GM19372 (cell line): Measurements from ENCODE around the gene FUS.

Source experiments
- ATAC-seq: cut with Tn5 transposase; IDR thresholded peaks from one replicate; pipeline ENCODE4 v1.9.1; 2021; ENCODE audit warnings: mild to moderate bottlenecking, low read depth, moderate library complexity; ENCODE audit not compliant: unreplicated experiment

Gene FUS

DNA sequence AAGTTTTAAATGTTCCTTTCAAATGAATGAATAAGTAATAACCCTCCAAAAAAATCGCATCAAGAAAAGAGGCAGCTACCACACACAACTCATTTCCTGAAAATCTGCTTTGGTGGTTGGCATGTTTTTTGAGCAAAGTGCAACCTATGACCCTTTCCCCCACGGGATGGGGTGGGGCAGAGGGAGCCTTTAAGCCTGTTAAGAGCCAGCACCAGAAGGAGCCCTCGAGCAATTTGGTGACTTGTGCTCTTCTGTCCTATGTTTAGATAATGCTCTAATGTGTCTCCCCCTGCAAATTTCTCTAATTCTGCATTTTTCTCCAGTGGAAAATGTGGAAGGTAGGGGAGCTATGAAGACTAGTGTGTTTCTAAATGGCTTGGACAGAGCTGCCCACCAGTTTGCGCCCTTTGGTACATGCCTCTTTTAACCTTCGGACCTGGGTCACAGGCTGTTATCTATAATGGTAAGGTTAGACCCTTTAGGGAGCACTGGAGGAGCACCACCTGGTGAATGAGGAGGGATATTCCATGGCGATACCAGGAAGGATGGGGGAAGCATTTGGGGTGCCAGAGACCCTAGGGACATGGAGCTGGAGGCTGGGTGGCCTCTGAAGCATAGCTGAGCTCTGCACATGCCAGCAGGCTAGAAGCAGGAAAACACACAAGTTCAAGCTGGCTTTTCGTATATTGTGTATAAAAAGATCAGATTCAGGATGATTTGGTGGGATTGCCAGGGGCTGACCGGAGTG is 21.1 kb downstream of the FUS start:
- ATAC-seq = no peak

DNA sequence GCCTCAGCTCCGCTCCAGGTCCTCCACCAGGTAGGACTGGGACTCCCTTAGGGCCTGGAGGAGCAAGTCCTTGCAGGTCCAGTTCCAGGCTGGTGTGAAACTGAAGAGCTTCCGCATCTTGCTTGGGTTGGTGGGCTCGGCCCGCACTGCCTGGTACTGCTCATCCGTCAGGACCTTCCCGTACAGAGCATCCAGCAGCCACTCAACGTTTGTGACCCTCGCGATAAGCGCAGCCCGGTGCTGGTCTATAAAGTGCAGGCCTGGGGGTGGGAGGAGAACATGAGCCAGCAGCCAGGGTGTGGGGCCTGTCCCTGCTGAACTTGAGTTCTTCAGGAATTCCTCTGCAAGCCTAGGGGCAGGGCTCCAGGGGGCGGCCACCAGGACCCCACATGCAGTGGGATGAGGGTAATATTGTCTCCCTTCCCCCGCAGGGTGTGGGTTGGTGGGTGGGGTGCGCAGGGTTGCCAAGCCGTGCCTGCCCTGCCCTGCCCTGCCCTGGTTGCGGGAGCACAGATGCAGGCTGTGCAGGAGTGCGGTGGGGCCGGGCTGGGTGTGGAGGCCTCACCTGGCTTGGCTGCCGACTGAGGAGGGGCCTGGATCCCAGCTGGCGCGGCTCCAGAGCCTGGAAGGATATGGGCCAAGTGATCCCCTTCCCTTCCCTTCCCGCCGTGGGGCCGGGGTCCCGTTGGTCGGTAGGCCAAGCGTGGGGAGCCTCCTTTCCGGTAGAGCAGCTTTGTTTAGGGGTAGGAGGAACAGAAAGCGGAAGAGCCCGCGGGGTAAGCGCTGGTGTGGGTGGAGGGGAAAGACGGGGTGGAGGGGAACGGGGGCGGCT is 21.9 kb downstream of the FUS start:
- no peak for ATAC-seq

DNA sequence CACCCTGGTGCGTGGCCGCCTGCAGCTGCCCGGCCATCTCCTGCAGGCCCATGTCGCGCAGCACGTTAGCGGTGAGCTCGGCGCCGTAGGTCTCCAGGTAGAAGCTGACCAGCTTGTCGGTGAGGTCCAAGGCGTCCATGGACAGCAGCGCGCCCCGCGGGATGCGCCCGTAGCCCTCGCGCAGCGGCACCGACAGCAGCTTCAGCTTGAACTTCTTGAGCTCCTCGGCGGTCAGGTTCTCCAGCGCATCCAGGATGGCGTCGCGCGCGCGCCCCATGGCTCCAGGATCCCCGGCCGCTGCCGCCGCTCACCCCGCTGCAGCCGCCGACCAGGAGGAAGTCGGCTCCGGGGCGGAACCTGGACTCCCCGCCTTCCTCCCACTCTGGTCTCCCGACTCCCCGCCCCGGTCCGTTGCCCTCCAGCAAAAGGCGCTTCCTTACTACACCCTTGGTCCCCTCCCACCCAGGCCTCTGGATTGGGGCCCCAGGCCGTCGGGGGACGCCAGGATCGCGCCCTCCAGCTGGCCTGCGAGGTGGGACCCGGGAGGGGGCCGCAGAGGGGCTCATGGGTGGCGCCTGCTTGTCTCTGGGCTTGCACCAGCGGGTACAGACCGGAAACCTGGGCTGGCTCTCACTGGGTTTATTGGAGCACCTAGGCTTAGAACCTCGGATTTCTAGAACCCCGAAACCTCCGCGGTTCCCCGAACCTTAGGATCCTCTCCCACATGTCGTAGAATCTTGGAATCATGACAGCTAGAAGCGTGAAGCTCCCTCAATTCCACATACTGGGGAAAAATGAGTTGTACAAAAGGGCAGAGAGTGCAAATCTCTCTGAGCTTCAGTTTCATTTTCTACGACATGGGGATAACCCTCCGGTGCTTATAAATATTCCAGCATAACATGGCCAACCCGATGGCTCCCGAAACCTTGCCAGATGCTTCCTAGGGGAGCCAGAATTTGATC is 22.8 kb downstream of the FUS start, which contains the start of gene PYCARD:
Gene PYCARD (minus strand): TSS at position 347 of the 962 bp plus-strand sequence. CDS start 70 bp downstream, at position 277.
- ATAC-seq = no peak

DNA sequence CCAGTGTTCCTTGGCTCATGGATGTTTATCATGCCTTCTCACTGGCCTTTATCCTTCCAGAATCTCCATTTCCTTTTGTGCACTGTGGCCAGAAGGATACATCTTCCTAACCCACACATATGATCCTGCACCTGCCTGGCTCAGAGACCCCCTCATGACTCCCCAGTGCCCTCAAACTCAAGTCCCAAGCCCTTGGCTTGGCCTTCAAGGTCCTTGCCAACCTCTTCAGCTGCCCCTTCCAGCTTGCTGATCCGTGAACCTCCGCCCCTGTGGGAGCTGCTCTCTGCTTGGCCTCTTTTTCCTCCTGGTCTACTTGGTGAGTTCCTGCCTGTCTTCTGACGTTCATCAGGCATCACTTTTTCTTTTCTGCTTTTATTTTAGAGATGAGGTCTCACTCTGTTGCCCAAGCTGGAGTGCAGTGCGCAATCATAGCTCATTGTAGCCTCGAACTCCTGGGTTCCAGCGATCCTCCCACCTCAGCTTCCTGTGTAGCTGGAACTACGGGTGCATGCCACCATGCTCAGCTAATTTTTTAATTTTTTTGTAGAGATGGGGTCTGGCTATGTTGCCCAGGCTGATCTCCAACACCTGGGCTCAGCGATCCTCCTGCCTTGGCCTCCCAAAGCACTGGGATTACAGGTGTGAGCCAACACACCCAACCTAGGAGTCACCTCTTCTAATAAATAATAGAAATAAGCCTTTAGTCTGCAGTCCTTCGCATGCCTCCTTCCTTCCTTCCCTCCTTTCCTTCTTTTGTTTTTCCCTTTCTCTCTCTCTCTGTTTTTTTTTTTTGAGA is 25.1 kb downstream of the FUS start:
- no peak for ATAC-seq

DNA sequence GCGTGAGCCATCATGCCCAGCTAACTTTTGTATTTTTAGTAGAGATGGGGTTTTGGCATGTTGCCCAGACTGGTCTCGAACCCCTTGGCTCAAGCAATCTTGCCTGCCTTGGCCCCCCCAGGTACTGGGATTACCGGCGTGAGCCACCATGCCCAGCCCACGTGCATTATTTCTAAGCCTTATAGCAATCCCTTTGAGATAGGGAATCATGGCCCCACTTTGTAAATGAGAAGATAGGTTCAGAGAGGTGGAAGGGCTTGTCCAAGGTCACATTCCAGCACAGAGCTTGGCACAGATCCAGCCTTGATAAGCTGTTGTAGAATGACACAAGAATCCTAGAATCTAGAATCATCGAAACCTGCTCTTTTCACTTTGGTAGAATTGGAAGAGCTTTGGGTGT is 26.8 kb downstream of the FUS start:
- ATAC-seq = no peak

DNA sequence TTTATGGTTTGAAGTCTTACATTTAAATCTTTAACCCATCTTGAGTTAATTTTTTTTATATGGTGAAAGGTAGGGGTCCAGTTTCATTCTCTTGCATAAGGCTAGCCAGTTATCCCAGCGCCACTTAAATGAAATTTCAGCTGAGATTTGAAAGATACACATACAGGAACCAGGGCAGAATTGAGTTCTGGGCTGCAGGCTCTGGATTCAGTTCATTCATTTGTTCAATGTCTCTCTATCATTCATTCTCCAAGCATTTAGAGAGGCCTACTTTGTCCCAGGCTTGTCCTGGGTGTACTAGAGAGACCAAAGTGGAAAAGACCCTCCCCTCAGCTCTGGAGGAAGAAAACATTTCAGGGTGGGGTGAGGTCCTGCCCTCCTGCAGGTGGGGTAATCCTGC is 33.4 kb downstream of the FUS start:
- no peak for ATAC-seq

DNA sequence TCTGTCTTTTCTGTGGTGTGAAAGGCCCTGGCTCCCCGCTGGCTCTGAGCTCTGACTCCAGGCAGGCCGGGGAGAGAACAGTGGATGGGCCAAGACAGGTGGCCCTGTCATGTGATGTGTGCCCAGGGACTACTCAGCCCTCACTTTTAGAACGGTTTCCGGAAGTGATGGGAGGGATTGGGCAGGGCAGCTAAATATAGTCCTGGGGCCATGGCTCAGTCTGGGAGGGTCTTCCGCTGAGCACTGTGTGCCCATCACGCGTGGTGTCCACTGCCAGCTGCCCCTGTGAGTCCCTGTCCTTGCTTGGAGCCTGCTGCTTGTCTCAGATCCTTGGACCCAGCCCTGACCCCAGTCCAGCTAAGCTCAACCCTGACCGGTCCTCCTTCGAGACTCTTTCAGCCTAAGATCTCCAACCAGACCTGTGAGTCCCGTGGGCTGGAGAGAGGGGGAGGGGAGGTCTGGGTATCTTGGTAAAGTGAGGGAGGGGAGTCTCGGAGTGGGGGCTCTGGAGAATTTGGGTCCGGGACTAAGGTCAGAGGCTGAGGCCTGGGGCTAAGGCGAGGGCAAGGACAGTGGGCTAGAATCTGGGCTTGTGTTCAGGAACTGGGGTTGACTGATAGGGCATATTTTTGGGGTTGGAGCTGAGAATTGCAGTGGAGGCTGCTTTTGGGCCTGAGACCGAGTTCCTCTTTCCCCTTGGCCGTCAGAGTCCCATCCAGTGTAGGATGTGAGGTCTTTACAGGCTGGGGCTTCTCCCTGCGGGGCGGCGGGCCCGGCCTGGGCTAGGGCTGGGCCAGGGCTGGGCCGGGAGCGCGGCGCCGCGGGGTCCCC is 34.2 kb downstream of the FUS start, which contains the start of gene TRIM72:
Gene TRIM72 (plus strand): TSS at position 243 of the 831 bp plus-strand sequence. CDS start 620 bp downstream, outside the sequence.
- no peak for ATAC-seq

DNA sequence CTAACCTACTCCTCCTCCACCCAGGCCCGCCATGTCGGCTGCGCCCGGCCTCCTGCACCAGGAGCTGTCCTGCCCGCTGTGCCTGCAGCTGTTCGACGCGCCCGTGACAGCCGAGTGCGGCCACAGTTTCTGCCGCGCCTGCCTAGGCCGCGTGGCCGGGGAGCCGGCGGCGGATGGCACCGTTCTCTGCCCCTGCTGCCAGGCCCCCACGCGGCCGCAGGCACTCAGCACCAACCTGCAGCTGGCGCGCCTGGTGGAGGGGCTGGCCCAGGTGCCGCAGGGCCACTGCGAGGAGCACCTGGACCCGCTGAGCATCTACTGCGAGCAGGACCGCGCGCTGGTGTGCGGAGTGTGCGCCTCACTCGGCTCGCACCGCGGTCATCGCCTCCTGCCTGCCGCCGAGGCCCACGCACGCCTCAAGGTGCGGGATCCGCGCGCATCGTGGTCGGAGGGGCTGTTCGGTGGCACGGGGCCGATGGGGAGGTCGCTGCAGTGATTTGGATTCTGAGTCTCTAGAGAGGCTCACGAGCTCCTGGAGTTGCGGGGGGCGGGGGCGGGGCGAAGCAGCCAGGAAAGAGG is 34.9 kb downstream of the FUS start:
- ATAC-seq = no peak

DNA sequence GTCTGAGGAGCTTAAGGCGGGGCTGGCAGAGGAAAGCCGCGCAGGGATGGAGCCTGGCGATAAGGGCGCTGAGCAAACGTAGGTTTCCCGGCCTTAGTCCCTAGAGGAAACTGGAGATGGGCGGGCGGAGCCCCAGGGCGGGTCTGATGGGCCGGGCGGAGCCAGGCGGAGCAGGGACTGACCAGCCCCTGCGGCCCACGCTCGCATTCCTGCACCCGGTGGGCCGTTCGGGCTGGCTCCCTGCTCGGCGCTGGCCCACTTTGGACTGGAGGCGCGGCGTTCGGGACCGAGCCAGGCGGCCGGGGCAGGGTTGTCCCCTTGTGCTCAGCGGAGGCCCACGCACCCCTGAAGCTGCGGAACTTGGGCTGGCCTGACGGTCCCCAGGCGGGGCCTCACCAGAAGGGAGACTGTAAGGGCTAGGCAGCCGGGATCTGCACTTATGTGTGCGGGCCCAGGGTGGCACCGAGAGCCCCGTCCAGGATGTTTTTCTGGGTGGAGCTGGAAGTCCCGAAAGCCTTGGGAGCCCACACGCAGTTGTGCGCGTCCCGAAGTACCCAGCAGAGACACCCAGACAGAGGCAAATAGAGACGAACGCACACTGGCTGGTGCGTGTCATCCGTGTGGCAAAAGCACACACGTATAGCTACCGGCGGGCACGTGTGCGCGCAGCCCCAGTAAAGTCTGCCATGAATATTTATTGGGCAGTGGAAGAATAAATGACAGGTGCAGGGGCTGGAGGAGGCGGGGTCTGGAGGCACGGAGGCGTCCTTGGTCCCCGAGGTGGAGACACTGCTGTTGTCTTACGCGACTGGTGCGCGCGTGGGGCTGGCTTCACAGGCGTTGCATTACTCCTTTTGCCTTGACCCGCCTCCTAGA is 35.6 kb downstream of the FUS start:
- no peak for ATAC-seq

DNA sequence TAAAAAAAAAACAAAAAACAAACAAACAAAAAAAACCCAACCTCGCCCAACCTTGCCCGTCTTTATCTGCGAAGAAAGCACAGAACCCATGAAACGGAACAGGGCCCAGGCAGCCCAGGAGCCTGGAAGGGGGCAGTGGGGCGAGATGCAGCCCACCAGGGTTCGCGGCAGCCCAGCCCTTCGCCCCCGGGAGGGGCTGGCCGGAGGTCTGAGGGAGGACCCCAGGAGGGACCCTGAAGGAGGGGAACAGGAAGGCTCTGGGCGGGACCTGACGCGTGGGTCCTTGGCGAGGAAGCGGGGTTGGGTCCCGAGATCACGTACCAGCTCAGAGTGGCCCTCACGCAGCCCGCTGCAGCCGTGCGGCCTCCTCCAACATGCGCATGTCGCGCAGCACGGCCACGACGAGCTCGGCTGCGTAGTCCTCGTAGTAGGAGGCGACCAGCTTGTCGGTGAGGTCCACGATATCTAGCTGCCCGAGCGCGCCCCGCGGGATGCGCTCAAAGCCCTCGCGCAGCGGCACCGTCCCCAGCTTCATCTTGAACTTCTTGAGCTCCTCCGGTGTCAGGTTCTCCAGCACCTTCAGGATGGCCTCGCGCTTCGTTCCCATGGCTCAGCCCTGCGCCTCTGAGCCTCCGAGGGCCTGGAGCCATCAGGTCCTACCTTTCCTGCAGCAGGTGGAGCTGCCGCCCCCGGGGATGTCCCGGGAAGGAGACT is 36.6 kb downstream of the FUS start, which contains the start of gene PYDC1:
Gene PYDC1 (minus strand): TSS at position 714 of the 714 bp plus-strand sequence. CDS start 107 bp downstream, at position 607.
- no peak for ATAC-seq

DNA sequence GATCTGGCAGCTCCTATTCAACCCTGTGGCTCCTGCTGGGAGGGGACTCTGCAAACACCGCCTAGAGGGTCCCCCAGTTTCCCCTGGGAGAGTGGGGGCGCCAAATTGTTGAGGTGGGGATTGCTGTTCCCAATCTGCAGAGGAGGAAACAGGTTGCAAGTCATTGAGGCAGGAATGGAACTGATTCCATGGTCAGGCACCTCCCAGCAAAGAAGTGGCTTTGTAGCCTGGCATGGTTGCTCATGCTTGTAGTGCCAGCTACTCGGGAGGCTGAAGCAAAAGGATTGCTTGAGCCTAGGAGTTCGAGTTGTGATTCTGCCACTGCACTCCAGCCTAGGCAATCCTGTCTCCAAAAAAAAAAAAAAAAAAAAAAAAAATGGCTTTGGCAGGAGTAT is 37.2 kb downstream of the FUS start:
- no peak for ATAC-seq

DNA sequence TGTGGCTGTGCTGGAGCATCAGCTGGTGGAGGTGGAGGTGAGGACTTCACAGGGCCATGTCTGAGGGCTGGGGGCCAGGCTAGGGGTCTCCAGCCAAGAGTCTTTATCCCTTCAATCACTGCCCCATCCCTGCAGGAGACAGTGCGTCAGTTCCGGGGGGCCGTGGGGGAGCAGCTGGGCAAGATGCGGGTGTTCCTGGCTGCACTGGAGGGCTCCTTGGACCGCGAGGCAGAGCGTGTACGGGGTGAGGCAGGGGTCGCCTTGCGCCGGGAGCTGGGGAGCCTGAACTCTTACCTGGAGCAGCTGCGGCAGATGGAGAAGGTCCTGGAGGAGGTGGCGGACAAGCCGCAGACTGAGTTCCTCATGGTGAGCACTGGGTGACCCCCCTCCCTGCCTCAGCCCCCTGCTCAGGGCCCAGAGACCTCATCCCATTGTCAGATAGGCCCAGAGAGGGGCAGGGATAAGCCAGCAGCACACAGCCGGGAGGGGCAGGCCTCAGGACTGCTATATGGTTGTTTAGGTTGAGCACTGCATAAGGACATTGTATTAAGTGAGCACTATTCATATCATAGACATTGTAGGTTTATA is 39.3 kb downstream of the FUS start:
- ATAC-seq = no peak

DNA sequence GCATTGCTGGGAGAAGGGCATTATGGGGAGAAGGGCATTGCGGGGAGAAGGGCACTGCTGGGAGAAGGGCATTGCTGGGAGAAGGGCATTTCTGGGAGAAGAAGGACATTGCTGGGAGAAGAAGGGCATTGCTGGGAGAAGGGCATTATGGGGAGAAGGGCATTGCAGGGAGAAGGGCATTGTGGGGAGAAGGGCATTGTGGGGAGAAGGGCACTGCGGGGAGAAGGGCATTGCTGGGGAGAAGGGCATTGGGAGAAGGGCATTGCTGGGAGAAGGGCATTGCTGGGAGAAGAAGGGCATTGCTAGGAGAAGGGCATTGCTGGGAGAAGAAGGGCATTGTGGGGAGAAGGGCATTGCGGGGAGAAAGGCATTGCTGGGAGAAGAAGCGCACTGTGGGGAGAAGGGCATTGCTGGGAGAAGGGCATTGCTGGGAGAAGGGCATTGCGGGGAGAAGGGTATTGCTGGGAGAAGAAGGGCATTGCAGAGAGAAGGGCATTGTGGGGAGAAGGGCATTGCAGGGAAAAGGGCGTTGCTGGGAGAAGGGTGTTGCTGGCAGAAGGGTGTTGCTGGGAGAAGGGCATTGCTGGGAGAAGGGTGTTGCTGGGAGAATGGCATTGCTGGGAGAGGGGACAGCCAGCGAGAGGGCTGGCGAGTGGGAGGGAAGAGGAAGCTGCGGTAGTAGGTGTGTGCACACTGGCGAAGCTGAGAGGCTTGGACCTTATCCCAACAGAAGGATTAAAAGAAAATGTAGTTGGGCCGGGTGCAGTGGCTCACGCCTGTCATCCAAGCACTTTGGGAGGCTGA is 41.6 kb downstream of the FUS start:
- no peak for ATAC-seq

DNA sequence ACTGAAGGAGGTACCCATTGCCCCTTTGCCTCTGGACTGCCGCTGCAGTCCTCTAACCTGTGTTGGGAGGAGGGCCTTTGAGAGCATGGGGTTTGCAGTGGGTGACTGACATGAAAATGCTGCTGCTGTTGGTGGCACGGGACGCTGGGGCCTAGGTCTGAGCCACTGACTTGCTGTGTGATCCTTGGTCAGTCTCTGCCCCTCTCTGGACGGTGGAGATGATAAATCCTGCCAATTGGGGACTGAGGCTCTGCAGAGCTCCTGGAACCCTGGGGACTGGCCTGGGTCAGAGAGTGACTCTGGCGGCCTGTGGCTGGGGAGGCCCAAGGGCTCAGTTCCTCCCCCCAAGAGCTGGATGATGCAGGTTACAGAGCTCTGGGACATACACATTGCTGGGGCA is 43.1 kb downstream of the FUS start:
- ATAC-seq = no peak

DNA sequence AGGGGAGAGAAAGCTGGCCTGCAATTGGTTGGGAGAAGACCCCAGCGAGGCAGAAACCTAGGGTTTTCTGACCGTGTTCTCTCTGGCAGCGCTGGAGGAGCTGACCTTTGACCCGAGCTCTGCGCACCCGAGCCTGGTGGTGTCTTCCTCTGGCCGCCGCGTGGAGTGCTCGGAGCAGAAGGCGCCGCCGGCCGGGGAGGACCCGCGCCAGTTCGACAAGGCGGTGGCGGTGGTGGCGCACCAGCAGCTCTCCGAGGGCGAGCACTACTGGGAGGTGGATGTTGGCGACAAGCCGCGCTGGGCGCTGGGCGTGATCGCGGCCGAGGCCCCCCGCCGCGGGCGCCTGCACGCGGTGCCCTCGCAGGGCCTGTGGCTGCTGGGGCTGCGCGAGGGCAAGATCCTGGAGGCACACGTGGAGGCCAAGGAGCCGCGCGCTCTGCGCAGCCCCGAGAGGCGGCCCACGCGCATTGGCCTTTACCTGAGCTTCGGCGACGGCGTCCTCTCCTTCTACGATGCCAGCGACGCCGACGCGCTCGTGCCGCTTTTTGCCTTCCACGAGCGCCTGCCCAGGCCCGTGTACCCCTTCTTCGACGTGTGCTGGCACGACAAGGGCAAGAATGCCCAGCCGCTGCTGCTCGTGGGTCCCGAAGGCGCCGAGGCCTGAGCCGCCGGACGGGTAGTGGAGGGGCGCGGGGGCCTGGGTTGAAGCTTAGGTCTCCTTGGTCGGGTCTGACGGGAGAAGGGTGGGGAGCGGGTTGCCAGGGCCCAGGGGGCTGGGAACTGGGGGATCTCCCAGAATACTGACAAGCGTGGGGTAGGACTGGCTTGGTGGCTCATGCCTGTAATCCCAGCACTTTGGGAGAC is 44.4 kb downstream of the FUS start:
- no peak for ATAC-seq
